SK-N-MC (cell line): ENCODE data around the gene CHI3L2.

Source experiments
- DNase-seq: peaks from one replicate; pipeline ENCODE4 v3.0.0-alpha.2; 2011; ENCODE audit warnings: low read depth, low spot score
- H3K27ac ChIP-seq: fragments of 200-600 bp; sonication (generic); 2 replicates; pipeline ENCODE4 v1.5.1; 2016; ENCODE audit warnings: mixed run types
- H3K36me3 ChIP-seq: fragments of 200-600 bp; sonication (generic); 2 replicates; pipeline ENCODE4 v1.6.1; 2017; ENCODE audit warnings: antibody characterized with exemption, low read length, mixed read lengths; ENCODE audit not compliant: insufficient read depth
- H3K4me3 ChIP-seq: fragments of 200-600 bp; sonication (generic); 2 replicates; pipeline ENCODE4 v1.5.1; 2016
- H3K9ac ChIP-seq: fragments of 200-600 bp; sonication (generic); 2 replicates; pipeline ENCODE4 v1.8.0; 2017; ENCODE audit warnings: mixed run types, mixed read lengths; ENCODE audit not compliant: insufficient read length
- H3K9me3 ChIP-seq: fragments of 200-600 bp; sonication (generic); 2 replicates; pipeline ENCODE4 v1.6.1; 2017; ENCODE audit warnings: low read depth, mild to moderate bottlenecking, antibody characterized with exemption, low read length, moderate library complexity, mixed read lengths
- EZH2 ChIP-seq: fragments of 200-600 bp; sonication (generic); IDR thresholded peaks from one replicate; pipeline ENCODE4 v1.6.1; 2017; ENCODE audit warnings: antibody characterized with exemption
- FOXP2 ChIP-seq: optimal IDR thresholded peaks from 2 replicates; pipeline ENCODE3; 2011; ENCODE audit warnings: mild to moderate bottlenecking, moderate library complexity; ENCODE audit not compliant: insufficient read depth; ENCODE audit errors: extremely low read length, control extremely low read depth
- POLR2AphosphoS5 ChIP-seq: IDR thresholded peaks from 2 replicates; pipeline ENCODE4 v1.6.1; 2012; ENCODE audit warnings: mild to moderate bottlenecking, low read depth, low read length, borderline replicate concordance

Gene CHI3L2

DNA sequence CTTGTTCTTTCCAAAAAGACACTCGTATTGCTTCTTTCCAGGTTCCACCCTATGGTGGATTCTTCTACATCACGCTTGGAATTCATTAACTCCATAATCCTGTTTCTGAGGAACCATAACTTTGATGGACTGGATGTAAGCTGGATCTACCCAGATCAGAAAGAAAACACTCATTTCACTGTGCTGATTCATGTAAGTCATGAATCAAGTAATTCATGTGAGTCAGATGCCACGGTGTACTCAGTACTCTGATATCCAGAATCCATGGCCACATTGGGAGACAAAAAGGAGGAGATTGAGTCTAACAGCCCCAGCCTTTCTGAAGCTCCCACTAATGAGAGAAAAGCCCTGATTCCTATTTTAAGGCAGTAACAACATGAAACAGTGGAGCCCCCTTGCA, 7.4 kb downstream of the CHI3L2 start:
- no peak for DNase-seq
- Histone ChIP-seq H3K36me3 (no peaks in the 10 kb centered on the region), H3K27ac (no peak overlapping the region), H3K4me3 (no peak overlapping the region), H3K9me3 (no peaks in the 10 kb centered on the region), H3K9ac (no peak overlapping the region)
- no peak for TF ChIP-seq POLR2AphosphoS5
- no peak for TF ChIP-seq FOXP2
- no peak for TF ChIP-seq EZH2

DNA sequence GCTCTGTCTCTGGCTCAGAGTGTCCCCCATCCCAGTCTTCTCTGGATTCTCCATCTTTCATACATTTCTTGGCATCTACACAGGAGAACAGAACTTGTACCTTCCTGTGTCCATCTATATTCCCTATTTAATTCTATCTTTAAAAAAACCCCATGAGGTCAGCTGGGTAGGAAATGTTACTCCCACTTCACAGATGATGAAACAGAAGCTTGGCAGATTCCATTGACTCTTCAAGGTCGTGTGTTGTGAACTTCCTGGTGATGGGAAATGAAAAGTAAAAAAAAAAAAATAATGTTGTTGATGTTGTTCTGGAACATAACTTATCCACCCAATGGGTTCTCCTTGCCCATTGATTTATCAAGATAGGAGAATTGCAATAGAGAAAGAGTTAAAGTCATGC, 8.9 kb downstream of the CHI3L2 start:
- Histone ChIP-seq H3K9ac (no peak overlapping the region), H3K27ac (no peak overlapping the region), H3K9me3 (no peaks in the 10 kb centered on the region), H3K36me3 (no peaks in the 10 kb centered on the region), H3K4me3 (no peak overlapping the region)
- DNase-seq = no peak
- TF ChIP-seq EZH2 = no peak

DNA sequence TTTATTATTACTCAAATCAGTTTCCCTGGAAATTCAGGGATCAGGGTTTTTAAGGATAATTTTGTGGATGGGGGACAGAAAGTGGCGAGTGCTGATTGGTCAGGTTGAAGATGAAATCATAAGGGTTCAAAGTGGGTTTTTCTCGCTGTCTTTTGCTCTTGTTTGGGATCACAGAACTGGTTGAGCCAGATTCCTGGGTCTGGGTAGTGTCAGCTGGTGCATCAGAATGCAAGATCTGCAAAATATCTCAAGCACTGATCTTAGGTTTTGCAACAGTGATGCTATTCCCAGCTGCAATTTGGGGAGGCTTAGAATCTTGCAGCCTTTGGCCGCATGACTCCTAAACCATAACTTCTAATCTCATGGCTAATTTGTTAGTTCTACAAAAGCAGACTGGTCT, 9.3 kb downstream of the CHI3L2 start:
- Histone ChIP-seq H3K36me3 (no peaks in the 10 kb centered on the region), H3K9me3 (no peaks in the 10 kb centered on the region), H3K4me3 (no peak overlapping the region), H3K9ac (no peak overlapping the region), H3K27ac (no peak overlapping the region)
- no peak for TF ChIP-seq EZH2
- TF ChIP-seq FOXP2 = no peak
- no peak for TF ChIP-seq POLR2AphosphoS5
- no peak for DNase-seq

DNA sequence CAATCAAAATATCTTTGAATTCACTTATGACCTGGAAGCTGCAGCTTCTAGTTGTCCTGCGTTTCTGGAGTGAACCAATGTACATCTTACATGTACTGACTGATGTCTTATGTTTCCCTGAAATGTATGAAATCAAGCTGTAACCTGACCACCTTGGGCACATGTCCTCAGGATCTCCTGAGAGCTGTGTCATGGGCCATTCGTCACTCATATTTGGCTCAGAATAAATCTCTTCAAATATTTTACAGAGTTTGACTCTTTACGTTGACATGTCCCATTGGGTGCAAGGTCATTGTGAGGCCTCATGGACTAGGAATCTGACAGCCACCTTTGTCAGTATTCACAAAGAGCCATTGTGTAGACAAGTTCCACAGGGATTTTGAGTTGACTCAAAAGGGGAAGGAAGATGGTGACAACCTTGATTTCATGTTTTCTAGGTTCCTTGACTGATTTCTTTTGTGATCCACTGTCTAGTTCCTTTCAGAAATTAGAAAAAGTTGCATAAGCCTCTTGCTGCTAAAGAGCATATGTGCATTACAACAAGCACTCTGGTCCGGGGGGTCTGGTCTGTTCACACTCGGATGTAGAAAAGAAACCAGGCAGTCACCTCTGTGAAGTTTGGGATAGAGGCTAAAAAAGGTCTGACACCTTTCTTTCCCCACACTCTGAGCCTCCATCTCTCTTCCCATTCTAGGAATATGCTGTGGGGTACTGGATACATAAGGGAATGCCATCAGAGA, 10.7 kb downstream of the CHI3L2 start:
- no peak for DNase-seq
- Histone ChIP-seq H3K9ac (no peak overlapping the region), H3K4me3 (no peak overlapping the region), H3K27ac (no peak overlapping the region), H3K36me3 (no peaks in the 10 kb centered on the region), H3K9me3 (no peaks in the 10 kb centered on the region)
- TF ChIP-seq POLR2AphosphoS5 = no peak
- no peak for TF ChIP-seq FOXP2
- no peak for TF ChIP-seq EZH2

- DNase-seq = no peak
- Histone ChIP-seq H3K9ac (no peak overlapping the region), H3K9me3 (no peaks in the 10 kb centered on the region), H3K27ac (no peak overlapping the region), H3K4me3 (no peak overlapping the region), H3K36me3 (no peaks in the 10 kb centered on the region)
- TF ChIP-seq EZH2 (no peak), POLR2AphosphoS5 (no peak), FOXP2 (no peak)
These were observed 14.3 kb downstream of the CHI3L2 start for GRCh38 chr1:111241797-111242196.

- Histone ChIP-seq H3K9me3 (no peaks in the 10 kb centered on the region), H3K9ac (no peak overlapping the region), H3K27ac (no peak overlapping the region), H3K4me3 (no peak overlapping the region), H3K36me3 (no peaks in the 10 kb centered on the region)
- DNase-seq = no peak
- TF ChIP-seq POLR2AphosphoS5 (no peak), FOXP2 (no peak), EZH2 (no peak)
These were observed 15.5 kb downstream of the CHI3L2 start for GRCh38 chr1:111242805-111243523.

GRCh38 chr1:111247125-111247838, 19.8 kb downstream of the CHI3L2 start:
- H3K27ac ChIP-seq = no peak overlapping the region
- H3K9ac ChIP-seq = no peak overlapping the region
- DNase-seq = no peak
- H3K4me3 ChIP-seq = no peak overlapping the region
- H3K36me3 ChIP-seq = no peaks in the 10 kb centered on the region
- TF ChIP-seq POLR2AphosphoS5 (no peak), FOXP2 (no peak), EZH2 (no peak)
- no peaks in the 10 kb centered on the region for H3K9me3 ChIP-seq

DNA sequence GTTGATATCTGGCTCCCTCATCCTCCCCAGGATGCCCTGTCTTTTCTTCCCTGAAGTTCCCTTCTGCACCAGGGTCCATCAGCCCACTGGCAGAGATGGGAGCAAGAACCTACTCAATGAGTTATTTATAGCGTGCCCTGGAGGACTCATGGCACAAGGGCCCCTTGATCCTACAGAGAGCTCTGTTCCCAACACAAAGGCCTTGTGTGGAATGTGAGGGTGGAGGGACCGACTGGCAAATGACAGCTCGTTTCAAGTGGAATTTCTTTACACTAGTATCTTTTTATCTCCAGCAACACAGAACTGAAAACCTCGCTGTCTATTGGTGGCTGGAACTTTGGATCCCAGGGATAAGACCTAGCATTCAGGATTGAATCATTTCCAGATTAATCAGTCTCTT, 22.4 kb downstream of the CHI3L2 start:
- H3K36me3 ChIP-seq = no peaks in the 10 kb centered on the region
- no peak overlapping the region for H3K4me3 ChIP-seq
- H3K27ac ChIP-seq = no peak overlapping the region
- no peak for TF ChIP-seq FOXP2
- TF ChIP-seq POLR2AphosphoS5 = no peak
- H3K9me3 ChIP-seq = no peaks in the 10 kb centered on the region
- no peak overlapping the region for H3K9ac ChIP-seq
- no peak for DNase-seq
